ENCODE data around the gene ARSI.
A peak's percentile ranks its signal among the peaks of the same experiment; 100 is the strongest.

GRCh38 chr5:150263375-150263775 lies 39.3 kb downstream of the ARSI start:
- TF ChIP-seq, protein P1, sequence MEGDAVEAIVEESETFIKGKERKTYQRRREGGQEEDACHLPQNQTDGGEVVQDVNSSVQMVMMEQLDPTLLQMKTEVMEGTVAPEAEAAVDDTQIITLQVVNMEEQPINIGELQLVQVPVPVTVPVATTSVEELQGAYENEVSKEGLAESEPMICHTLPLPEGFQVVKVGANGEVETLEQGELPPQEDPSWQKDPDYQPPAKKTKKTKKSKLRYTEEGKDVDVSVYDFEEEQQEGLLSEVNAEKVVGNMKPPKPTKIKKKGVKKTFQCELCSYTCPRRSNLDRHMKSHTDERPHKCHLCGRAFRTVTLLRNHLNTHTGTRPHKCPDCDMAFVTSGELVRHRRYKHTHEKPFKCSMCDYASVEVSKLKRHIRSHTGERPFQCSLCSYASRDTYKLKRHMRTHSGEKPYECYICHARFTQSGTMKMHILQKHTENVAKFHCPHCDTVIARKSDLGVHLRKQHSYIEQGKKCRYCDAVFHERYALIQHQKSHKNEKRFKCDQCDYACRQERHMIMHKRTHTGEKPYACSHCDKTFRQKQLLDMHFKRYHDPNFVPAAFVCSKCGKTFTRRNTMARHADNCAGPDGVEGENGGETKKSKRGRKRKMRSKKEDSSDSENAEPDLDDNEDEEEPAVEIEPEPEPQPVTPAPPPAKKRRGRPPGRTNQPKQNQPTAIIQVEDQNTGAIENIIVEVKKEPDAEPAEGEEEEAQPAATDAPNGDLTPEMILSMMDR (tag by site-specific recombination; IDR thresholded peaks at IDR 0.05): no peak
- TF ChIP-seq ZBTB8A (tag by site-specific recombination; IDR thresholded peaks at IDR 0.05) (no peak), ZNF174 (tag by site-specific recombination; IDR thresholded peaks at IDR 0.05) (no peak), ZNF580 (tag by site-specific recombination; IDR thresholded peaks at IDR 0.05) (no peak), ZNF26 (tag by site-specific recombination; IDR thresholded peaks at IDR 0.05) (no peak), ZNF558 (tag by site-specific recombination; IDR thresholded peaks at IDR 0.05) (no peak), MEIS1 (CRISPR knock-in tag; IDR thresholded peaks at IDR 0.05; ENCODE audit: borderline replicate concordance) (no peak), ZNF121 (tag by site-specific recombination; IDR thresholded peaks at IDR 0.05) (no peak), ZFHX2 (tag by site-specific recombination; conservative IDR thresholded peaks at IDR 0.05) (no peak)
- TF ChIP-seq, protein P2, sequence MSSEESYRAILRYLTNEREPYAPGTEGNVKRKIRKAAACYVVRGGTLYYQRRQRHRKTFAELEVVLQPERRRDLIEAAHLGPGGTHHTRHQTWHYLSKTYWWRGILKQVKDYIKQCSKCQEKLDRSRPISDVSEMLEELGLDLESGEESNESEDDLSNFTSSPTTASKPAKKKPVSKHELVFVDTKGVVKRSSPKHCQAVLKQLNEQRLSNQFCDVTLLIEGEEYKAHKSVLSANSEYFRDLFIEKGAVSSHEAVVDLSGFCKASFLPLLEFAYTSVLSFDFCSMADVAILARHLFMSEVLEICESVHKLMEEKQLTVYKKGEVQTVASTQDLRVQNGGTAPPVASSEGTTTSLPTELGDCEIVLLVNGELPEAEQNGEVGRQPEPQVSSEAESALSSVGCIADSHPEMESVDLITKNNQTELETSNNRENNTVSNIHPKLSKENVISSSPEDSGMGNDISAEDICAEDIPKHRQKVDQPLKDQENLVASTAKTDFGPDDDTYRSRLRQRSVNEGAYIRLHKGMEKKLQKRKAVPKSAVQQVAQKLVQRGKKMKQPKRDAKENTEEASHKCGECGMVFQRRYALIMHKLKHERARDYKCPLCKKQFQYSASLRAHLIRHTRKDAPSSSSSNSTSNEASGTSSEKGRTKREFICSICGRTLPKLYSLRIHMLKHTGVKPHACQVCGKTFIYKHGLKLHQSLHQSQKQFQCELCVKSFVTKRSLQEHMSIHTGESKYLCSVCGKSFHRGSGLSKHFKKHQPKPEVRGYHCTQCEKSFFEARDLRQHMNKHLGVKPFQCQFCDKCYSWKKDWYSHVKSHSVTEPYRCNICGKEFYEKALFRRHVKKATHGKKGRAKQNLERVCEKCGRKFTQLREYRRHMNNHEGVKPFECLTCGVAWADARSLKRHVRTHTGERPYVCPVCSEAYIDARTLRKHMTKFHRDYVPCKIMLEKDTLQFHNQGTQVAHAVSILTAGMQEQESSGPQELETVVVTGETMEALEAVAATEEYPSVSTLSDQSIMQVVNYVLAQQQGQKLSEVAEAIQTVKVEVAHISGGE (tag by site-specific recombination; conservative IDR thresholded peaks at IDR 0.05; ENCODE audit: low read depth): no peak
- TF ChIP-seq, protein P3, sequence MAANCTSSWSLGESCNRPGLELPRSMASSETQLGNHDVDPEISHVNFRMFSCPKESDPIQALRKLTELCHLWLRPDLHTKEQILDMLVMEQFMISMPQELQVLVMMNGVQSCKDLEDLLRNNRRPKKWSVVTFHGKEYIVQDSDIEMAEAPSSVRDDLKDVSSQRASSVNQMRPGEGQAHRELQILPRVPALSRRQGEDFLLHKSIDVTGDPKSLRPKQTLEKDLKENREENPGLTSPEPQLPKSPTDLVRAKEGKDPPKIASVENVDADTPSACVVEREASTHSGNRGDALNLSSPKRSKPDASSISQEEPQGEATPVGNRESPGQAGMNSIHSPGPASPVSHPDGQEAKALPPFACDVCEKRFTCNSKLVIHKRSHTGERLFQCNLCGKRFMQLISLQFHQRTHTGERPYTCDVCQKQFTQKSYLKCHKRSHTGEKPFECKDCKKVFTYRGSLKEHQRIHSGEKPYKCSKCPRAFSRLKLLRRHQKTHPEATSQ (tag by site-specific recombination; IDR thresholded peaks at IDR 0.05): no peak
- TF ChIP-seq, protein P4, sequence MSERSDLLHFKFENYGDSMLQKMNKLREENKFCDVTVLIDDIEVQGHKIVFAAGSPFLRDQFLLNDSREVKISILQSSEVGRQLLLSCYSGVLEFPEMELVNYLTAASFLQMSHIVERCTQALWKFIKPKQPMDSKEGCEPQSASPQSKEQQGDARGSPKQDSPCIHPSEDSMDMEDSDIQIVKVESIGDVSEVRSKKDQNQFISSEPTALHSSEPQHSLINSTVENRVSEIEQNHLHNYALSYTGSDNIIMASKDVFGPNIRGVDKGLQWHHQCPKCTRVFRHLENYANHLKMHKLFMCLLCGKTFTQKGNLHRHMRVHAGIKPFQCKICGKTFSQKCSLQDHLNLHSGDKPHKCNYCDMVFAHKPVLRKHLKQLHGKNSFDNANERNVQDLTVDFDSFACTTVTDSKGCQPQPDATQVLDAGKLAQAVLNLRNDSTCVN (tag by site-specific recombination; optimal IDR thresholded peaks at IDR 0.05): peak; percentile 19
- TF ChIP-seq, protein P5, sequence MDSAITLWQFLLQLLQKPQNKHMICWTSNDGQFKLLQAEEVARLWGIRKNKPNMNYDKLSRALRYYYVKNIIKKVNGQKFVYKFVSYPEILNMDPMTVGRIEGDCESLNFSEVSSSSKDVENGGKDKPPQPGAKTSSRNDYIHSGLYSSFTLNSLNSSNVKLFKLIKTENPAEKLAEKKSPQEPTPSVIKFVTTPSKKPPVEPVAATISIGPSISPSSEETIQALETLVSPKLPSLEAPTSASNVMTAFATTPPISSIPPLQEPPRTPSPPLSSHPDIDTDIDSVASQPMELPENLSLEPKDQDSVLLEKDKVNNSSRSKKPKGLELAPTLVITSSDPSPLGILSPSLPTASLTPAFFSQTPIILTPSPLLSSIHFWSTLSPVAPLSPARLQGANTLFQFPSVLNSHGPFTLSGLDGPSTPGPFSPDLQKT (IDR thresholded peaks at IDR 0.05; ENCODE audit: borderline replicate concordance, low read depth, low read length): no peak
- TF ChIP-seq, protein P6, sequence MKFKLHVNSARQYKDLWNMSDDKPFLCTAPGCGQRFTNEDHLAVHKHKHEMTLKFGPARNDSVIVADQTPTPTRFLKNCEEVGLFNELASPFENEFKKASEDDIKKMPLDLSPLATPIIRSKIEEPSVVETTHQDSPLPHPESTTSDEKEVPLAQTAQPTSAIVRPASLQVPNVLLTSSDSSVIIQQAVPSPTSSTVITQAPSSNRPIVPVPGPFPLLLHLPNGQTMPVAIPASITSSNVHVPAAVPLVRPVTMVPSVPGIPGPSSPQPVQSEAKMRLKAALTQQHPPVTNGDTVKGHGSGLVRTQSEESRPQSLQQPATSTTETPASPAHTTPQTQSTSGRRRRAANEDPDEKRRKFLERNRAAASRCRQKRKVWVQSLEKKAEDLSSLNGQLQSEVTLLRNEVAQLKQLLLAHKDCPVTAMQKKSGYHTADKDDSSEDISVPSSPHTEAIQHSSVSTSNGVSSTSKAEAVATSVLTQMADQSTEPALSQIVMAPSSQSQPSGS (tag by site-specific recombination; IDR thresholded peaks at IDR 0.05; ENCODE audit: low read depth): no peak

Measured in HEK293 (cell line).